Trophoblast cell (in vitro differentiated cells and primary cell): ENCODE results near the gene FSTL4.
A peak's percentile ranks its signal among the peaks of the same experiment; 100 is the strongest.

Source experiments
- DNase-seq, 2 donors: peaks; one replicate each; pipeline ENCODE4 v3.0.0-alpha.2; 2016
- H2AFZ ChIP-seq: 2 replicates; pipeline ENCODE4 v1.6.1; 2013; ENCODE audit warnings: low read length, moderate library complexity, mild to moderate bottlenecking; ENCODE audit not compliant: insufficient read depth, poor library complexity
- H2AK5ac ChIP-seq: 2 replicates; pipeline ENCODE4 v1.6.1; 2013; ENCODE audit warnings: mild to moderate bottlenecking, low read length
- H2BK120ac ChIP-seq: 2 replicates; pipeline ENCODE4 v1.6.1; 2013; ENCODE audit warnings: low read length, mild to moderate bottlenecking, moderate library complexity; ENCODE audit not compliant: insufficient read depth, poor library complexity
- H2BK12ac ChIP-seq: 2 replicates; pipeline ENCODE4 v1.6.1; 2013; ENCODE audit warnings: mild to moderate bottlenecking, low read length, moderate library complexity
- H2BK5ac ChIP-seq: 2 replicates; pipeline ENCODE4 v1.6.1; 2013; ENCODE audit warnings: low read length, low read depth, moderate library complexity, mild to moderate bottlenecking; ENCODE audit not compliant: poor library complexity
- H3K14ac ChIP-seq: 2 replicates; pipeline ENCODE4 v1.6.1; 2013; ENCODE audit warnings: mild to moderate bottlenecking, low read length
- H3K18ac ChIP-seq: 2 replicates; pipeline ENCODE4 v1.6.1; 2013; ENCODE audit warnings: mild to moderate bottlenecking, low read length
- H3K23ac ChIP-seq: 2 replicates; pipeline ENCODE4 v1.6.1; 2013; ENCODE audit warnings: low read length
- H3K27ac ChIP-seq: 2 replicates; pipeline ENCODE4 v1.5.1; 2013; ENCODE audit warnings: low read depth, mild to moderate bottlenecking, inconsistent platforms, low read length, moderate library complexity
- H3K27me3 ChIP-seq: 2 replicates; pipeline ENCODE4 v1.6.1; 2013; ENCODE audit warnings: inconsistent platforms, mild to moderate bottlenecking, low read length, moderate library complexity; ENCODE audit not compliant: insufficient read depth
- H3K36me3 ChIP-seq, 2 experiments: 1 replicate in 1 of 2; 2 replicates in 1 of 2; pipeline ENCODE4 v1.6.1; 2013; ENCODE audit warnings: low read length in 2 of 2, mild to moderate bottlenecking in 2 of 2, moderate library complexity in 1 of 2; ENCODE audit not compliant: insufficient read depth in 2 of 2, control insufficient read depth in 1 of 2
- H3K4ac ChIP-seq: 2 replicates; pipeline ENCODE4 v1.6.1; 2013; ENCODE audit warnings: low read depth, mild to moderate bottlenecking, low read length, moderate library complexity
- H3K4me1 ChIP-seq, 2 experiments: 1 replicate in 1 of 2; 2 replicates in 1 of 2; pipeline ENCODE4 v1.6.1; 2013; ENCODE audit warnings: low read length in 2 of 2, mild to moderate bottlenecking in 2 of 2, moderate library complexity in 1 of 2; ENCODE audit not compliant: insufficient read depth in 2 of 2, control insufficient read depth in 1 of 2
- H3K4me2 ChIP-seq: 2 replicates; pipeline ENCODE4 v1.6.1; 2013; ENCODE audit warnings: inconsistent platforms, mild to moderate bottlenecking, low read length, moderate library complexity
- H3K4me3 ChIP-seq: 2 replicates; pipeline ENCODE4 v1.5.1; 2013; ENCODE audit warnings: mild to moderate bottlenecking, low read depth, low read length, inconsistent platforms
- H3K79me1 ChIP-seq: one replicate; pipeline ENCODE4 v1.6.1; 2013; ENCODE audit warnings: low read length
- H3K79me2 ChIP-seq: 2 replicates; pipeline ENCODE4 v1.6.1; 2013; ENCODE audit warnings: low read length, mild to moderate bottlenecking; ENCODE audit not compliant: control insufficient read depth, insufficient read depth, poor library complexity
- H3K9ac ChIP-seq: 2 replicates; pipeline ENCODE4 v1.6.1; 2013; ENCODE audit warnings: mild to moderate bottlenecking, low read length
- H3K9me3 ChIP-seq: 2 replicates; pipeline ENCODE4 v1.6.1; 2013; ENCODE audit warnings: low read depth, mild to moderate bottlenecking, control low read depth, inconsistent platforms, low read length; ENCODE audit not compliant: insufficient read depth
- H4K12ac ChIP-seq: 2 replicates; pipeline ENCODE4 v1.6.1; 2013; ENCODE audit warnings: low read depth, mild to moderate bottlenecking, low read length, moderate library complexity
- H4K8ac ChIP-seq: 2 replicates; pipeline ENCODE4 v1.6.1; 2013; ENCODE audit warnings: low read depth, mild to moderate bottlenecking, low read length, moderate library complexity
- H4K91ac ChIP-seq: one replicate; pipeline ENCODE4 v1.6.1; 2013; ENCODE audit warnings: low read depth, mild to moderate bottlenecking, low read length, moderate library complexity
- WGBS: extraction: QIAGEN DNeasy Blood & Tissue Kit; methylation state at CpG from one replicate; pipeline ENCODE4 v1.1.7; 2013; ENCODE audit warnings: missing lambda C conversion rate; ENCODE audit not compliant: insufficient read length, insufficient coverage; ENCODE audit errors: extremely low coverage; 5-methylcytosine and 5-hydroxymethylcytosine counted together

FSTL4 gene

DNA sequence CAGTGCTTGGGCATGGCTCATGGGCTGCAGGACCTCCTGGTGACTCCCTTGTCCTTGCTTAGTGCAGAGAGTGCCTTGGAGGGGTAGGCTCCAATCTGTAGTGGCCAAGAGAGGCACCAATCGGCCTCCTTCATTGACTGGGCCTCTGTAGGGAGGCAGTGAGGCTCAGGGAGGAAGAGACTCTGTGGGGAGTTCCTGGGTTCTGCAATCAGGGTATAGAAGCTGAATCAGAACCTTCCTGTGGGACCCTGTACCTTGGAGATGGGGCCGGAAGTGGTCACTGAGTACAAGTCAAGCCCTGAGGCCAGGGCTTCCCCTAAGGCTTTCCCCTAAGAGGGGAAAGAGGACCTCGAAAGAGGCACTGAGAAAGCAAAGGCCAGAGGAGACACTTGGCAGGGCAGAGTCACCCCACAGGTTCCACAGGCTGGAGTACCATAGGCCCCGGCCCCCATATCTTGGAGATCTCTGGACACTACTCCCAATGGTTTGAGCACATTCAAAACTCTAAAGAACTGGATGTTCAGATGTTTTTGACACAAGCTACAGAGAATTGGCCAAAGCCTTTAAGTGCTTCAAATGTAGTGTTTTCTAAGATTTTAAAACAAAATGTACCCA lies 370.0 kb downstream of the FSTL4 start:
- no peak overlapping the region for H2AFZ ChIP-seq
- H3K79me2 ChIP-seq, result no peaks in the 10 kb centered on the region
- no peak overlapping the region for H3K27ac ChIP-seq
- H3K36me3 ChIP-seq, result no peaks in the 10 kb centered on the region
- peak in 1 of 2 donors; percentile 3 for DNase-seq
- H4K91ac ChIP-seq, result no peak overlapping the region
- no peak overlapping the region for H3K9ac ChIP-seq
- H2BK5ac ChIP-seq, result no peak overlapping the region
- H3K18ac ChIP-seq, result no peak overlapping the region
- no peak overlapping the region for H2BK120ac ChIP-seq
- H2AK5ac ChIP-seq, result no peak overlapping the region
- no peak overlapping the region for H4K8ac ChIP-seq
- H3K4me3 ChIP-seq, result no peak overlapping the region
- no CpG with 5 or more reads among the region's 4 CpGs for WGBS
- H3K4ac ChIP-seq, result no peak overlapping the region
- H3K14ac ChIP-seq, result no peak overlapping the region
- H2BK12ac ChIP-seq, result no peak overlapping the region
- H3K4me1 ChIP-seq, result peaks cover 0 to 3% of the 10 kb centered on the region in 2 experiments
- H3K4me2 ChIP-seq, result no peak overlapping the region
- no peaks in the 10 kb centered on the region for H3K27me3 ChIP-seq
- H4K12ac ChIP-seq, result no peak overlapping the region
- H3K9me3 ChIP-seq, result peaks cover 5% of the 10 kb centered on the region
- H3K79me1 ChIP-seq, result no peaks in the 10 kb centered on the region
- no peak overlapping the region for H3K23ac ChIP-seq

DNA sequence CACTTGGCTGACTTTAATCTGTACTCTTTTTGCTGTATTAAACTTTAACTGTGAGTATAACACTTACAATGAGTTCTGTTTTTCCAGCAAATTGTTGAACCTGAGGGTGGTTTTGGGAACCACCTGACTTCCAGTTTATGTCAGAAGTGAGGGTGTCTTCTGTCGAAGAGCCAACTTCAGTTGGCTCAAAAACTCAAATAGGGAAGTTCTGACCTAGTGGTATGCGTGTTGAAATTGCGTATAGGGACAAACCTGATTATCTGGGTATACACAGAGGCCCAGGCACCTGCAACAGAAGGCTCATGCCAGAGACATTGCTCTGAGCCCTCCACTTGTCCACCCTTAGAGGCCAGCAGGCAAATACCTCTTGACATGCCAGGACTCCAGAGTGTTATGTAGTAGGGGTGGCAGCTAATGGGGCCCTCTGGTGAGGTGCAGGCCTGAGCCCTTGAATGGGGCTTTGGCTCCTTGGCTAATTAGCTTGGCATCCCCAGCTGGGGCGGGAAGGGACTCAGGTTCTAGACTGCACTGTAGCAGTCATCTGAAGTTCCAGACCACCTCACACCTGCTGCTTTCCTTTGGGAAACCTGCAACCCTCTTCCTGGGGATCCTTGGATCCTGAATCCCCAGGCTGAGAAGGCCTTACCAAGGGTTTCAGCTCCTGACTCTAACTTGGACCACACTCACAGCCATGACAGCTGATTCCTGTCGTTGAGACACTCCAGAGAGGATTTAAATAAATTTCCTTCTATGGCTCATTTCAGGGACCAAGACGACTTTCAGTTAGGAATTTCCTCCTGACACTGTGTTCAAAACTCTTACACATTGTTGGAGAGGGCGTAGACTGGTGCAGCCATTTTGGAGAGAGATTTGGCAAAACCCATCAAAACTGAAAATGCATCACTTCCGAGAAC lies 370.9 kb downstream of the FSTL4 start:
- no peaks in the 10 kb centered on the region for H3K27me3 ChIP-seq
- WGBS, result no CpG with 5 or more reads among the region's 8 CpGs
- no peak overlapping the region for H2BK5ac ChIP-seq
- no peak overlapping the region for H3K27ac ChIP-seq
- H3K23ac ChIP-seq, result no peak overlapping the region
- no peak overlapping the region for H2BK12ac ChIP-seq
- H2BK120ac ChIP-seq, result no peak overlapping the region
- H3K18ac ChIP-seq, result no peak overlapping the region
- H2AK5ac ChIP-seq, result no peak overlapping the region
- no peaks in the 10 kb centered on the region for H3K79me1 ChIP-seq
- H3K4me1 ChIP-seq, result peaks cover 0 to 3% of the 10 kb centered on the region in 2 experiments
- peaks cover 5% of the 10 kb centered on the region for H3K9me3 ChIP-seq
- H2AFZ ChIP-seq, result no peak overlapping the region
- DNase-seq, result peak in 1 of 2 donors; percentile 8
- no peak overlapping the region for H4K8ac ChIP-seq
- no peaks in the 10 kb centered on the region for H3K79me2 ChIP-seq
- H3K14ac ChIP-seq, result no peak overlapping the region
- H4K91ac ChIP-seq, result no peak overlapping the region
- H3K4ac ChIP-seq, result no peak overlapping the region
- no peak overlapping the region for H3K4me2 ChIP-seq
- no peak overlapping the region for H3K4me3 ChIP-seq
- H3K9ac ChIP-seq, result no peak overlapping the region
- no peaks in the 10 kb centered on the region for H3K36me3 ChIP-seq
- no peak overlapping the region for H4K12ac ChIP-seq

DNA sequence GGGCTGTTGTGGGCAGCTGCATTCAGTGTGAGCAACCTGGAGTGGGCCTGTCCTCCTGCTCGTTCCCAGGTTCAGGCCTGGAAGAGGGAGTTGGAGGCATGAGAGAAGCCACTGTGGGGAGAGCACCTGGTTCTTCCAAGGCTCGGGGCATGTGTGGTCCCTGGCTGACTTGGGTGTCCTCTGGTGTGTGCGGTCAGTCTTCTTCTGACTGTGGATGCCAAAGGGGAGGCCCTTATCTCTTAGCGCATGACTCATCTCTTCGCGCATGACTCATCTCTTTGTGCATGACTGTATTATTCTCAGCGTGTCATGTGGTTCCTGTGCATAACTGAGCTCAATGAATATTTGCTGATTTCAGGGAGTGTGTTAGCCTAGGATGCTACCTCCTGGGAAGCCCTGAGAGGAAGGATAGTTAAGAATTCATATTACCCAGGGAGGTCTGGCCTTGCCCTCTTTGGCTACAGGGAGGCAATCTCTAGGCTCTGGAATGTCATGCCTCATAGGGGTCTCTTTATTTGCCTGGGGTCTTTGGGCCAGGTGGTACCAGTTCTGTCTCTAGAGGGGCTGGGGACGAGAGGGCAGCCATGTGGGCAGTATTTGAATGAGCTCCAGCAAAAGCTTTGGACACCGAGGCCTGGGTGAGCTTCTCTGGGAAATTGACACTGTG lies 371.8 kb downstream of the FSTL4 start:
- Histone ChIP-seq H2BK120ac (peak overlapping the region; percentile 37), H2AK5ac (no peak overlapping the region), H3K4me1 (peaks cover 0 to 3% of the 10 kb centered on the region in 2 experiments), H4K12ac (no peak overlapping the region), H2BK5ac (no peak overlapping the region), H2BK12ac (no peak overlapping the region), H4K91ac (no peak overlapping the region), H3K14ac (no peak overlapping the region), H3K4me3 (no peak overlapping the region), H3K27me3 (no peaks in the 10 kb centered on the region), H2AFZ (no peak overlapping the region), H3K36me3 (no peaks in the 10 kb centered on the region), H3K18ac (no peak overlapping the region), H3K9ac (no peak overlapping the region), H4K8ac (no peak overlapping the region), H3K79me1 (no peaks in the 10 kb centered on the region), H3K4me2 (no peak overlapping the region), H3K4ac (no peak overlapping the region), H3K9me3 (peaks cover 8% of the 10 kb centered on the region), H3K23ac (no peak overlapping the region), H3K79me2 (no peaks in the 10 kb centered on the region), H3K27ac (no peak overlapping the region)
- peak; percentile 82 to 93 for DNase-seq
- no CpG with 5 or more reads among the region's 9 CpGs for WGBS

DNA sequence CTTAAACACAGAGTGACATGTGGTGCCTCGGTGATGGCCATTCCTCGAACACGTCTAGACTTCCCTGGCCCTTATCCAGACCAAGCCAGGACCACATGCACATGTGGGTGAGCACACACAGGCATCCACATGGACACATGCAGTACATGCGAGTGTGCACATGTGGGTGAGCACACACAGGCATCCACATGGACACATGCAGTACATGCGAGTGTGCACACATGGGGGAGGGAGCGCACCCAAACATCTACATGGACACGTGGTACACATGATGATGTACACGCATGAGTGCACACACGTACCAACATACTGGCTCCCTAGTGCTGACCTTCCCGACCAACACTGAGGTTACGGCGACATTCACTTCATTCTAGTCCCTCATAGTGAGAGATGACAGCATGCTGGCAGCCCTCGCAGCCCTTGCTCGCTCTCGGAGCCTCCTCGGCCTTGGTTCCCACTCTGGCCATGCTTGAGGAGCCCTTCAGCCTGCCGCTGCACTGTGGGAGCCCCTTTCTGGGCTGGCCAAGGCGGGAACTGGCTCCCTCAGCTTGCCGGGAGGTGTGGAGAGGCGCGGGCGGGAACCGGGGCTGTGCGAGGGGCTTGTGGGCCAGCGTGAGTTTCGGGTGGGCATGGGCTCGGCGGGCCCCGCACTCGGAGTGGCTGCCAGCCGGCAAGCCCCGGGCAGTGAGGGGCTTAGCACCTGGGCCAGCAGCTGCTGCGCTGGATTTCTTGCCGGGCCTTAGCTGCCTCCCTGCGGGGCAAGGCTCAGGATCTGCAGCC lies 373.7 kb downstream of the FSTL4 start:
- H3K27me3 ChIP-seq, result no peaks in the 10 kb centered on the region
- H4K91ac ChIP-seq, result no peak overlapping the region
- H3K4me2 ChIP-seq, result no peak overlapping the region
- no peak overlapping the region for H4K12ac ChIP-seq
- no peak overlapping the region for H4K8ac ChIP-seq
- no peak overlapping the region for H2BK12ac ChIP-seq
- H3K79me2 ChIP-seq, result no peaks in the 10 kb centered on the region
- H3K4ac ChIP-seq, result no peak overlapping the region
- H3K4me3 ChIP-seq, result peak overlapping the region; percentile 43
- no peak overlapping the region for H2BK120ac ChIP-seq
- peak overlapping the region; percentile 13 for H3K23ac ChIP-seq
- H3K79me1 ChIP-seq, result no peaks in the 10 kb centered on the region
- no peak overlapping the region for H3K14ac ChIP-seq
- no peak overlapping the region for H2BK5ac ChIP-seq
- WGBS, result no CpG with 5 or more reads among the region's 35 CpGs
- H3K27ac ChIP-seq, result no peak overlapping the region
- no peak overlapping the region for H3K18ac ChIP-seq
- H3K9ac ChIP-seq, result no peak overlapping the region
- H3K9me3 ChIP-seq, result peaks cover 8% of the 10 kb centered on the region
- no peak overlapping the region for H2AFZ ChIP-seq
- peaks cover 0 to 3% of the 10 kb centered on the region in 2 experiments for H3K4me1 ChIP-seq
- no peaks in the 10 kb centered on the region for H3K36me3 ChIP-seq
- no peak overlapping the region for H2AK5ac ChIP-seq
- no peak for DNase-seq
